K562 (cell line): ENCODE results near the gene CLDN20. TPM values are rescaled to one million over a fixed set of nuclear protein-coding genes. Genes with fewer than 3 reads are reported as not detected.
A peak's percentile ranks its signal among the peaks of the same experiment; 100 is the strongest.

ENCODE experiments used
- ARID1B ChIP-seq: fragments of 450-650 bp; IDR thresholded peaks from 2 replicates; pipeline ENCODE4 v1.6.1; 2016; ENCODE audit warnings: antibody characterized with exemption, mild to moderate bottlenecking, inconsistent platforms
- C11orf30 ChIP-seq: fragments of 450-650 bp; IDR thresholded peaks from 2 replicates; pipeline ENCODE4 v1.6.1; 2016; ENCODE audit warnings: low read depth, mild to moderate bottlenecking
- CBFA2T3 ChIP-seq: fragments of 450-650 bp; IDR thresholded peaks from 2 replicates; pipeline ENCODE4 v1.6.1; 2017
- CBX1 ChIP-seq: sonication (generic); IDR thresholded peaks from 2 replicates; pipeline ENCODE4 v1.6.1; 2016; ENCODE audit warnings: antibody characterized with exemption, low read depth, mild to moderate bottlenecking
- DPF2 ChIP-seq: fragments of 450-650 bp; IDR thresholded peaks from 2 replicates; pipeline ENCODE4 v1.6.1; 2016
- FOXP1 ChIP-seq: sonication (generic); formaldehyde crosslinking; IDR thresholded peaks from 2 replicates; pipeline ENCODE4 v1.8.0; 2022; ENCODE audit warnings: mild to moderate bottlenecking, missing genetic modification reagents
- HES1 ChIP-seq: fragments of 450-650 bp; IDR thresholded peaks from 2 replicates; pipeline ENCODE4 v1.6.1; 2016; ENCODE audit warnings: low read depth, mild to moderate bottlenecking, moderate library complexity
- JUNB ChIP-seq: fragments of 450-650 bp; formaldehyde crosslinking; conservative IDR thresholded peaks from 2 replicates; pipeline ENCODE4 v1.4.0; 2020; ENCODE audit warnings: mild to moderate bottlenecking
- JUND ChIP-seq, 2 experiments: IDR thresholded peaks; 2 replicates in 1 of 2; 3 replicates in 1 of 2; pipeline ENCODE4 v1.6.1; 2011; ENCODE audit warnings: borderline replicate concordance in 2 of 2, low read depth in 2 of 2, low read length in 2 of 2, improper control_type of control experiment in 1 of 2, missing biosample characterization in 1 of 2, missing genetic modification characterization in 1 of 2, missing genetic modification reagents in 1 of 2
- MAFF ChIP-seq: IDR thresholded peaks from 2 replicates; pipeline ENCODE4 v1.6.1; 2012; ENCODE audit warnings: low read length, improper control_type of control experiment
- MAFG ChIP-seq: fragments of 450-650 bp; conservative IDR thresholded peaks from 2 replicates; pipeline ENCODE4 v1.6.1; 2016; ENCODE audit warnings: missing genetic modification characterization, missing compliant biosample characterization
- MXI1 ChIP-seq: IDR thresholded peaks from 2 replicates; pipeline ENCODE4 v1.6.1; 2011; ENCODE audit warnings: low read depth, mild to moderate bottlenecking, improper control_type of control experiment, low read length
- NFRKB ChIP-seq: fragments of 450-650 bp; IDR thresholded peaks from 2 replicates; pipeline ENCODE4 v1.6.1; 2016; ENCODE audit warnings: low read depth
- PHF8 ChIP-seq: fragments of 200-600 bp; sonication (generic); IDR thresholded peaks from 2 replicates; pipeline ENCODE4 v1.6.1; 2012; ENCODE audit warnings: mixed run types, mild to moderate bottlenecking, inconsistent platforms, low read length, moderate library complexity, borderline replicate concordance
- SLC30A9 ChIP-seq: fragments of 250-450 bp; sonication (Bioruptor Pico); IDR thresholded peaks from 2 replicates; pipeline ENCODE4 v1.8.0; 2022; ENCODE audit warnings: mild to moderate bottlenecking, moderate library complexity
- SRSF9 ChIP-seq: fragments of 200-400 bp; formaldehyde crosslinking; IDR thresholded peaks from 2 replicates; pipeline ENCODE4 v1.6.1; 2017; ENCODE audit warnings: low read depth, low read length, borderline replicate concordance
- SUPT5H ChIP-seq: fragments of 450-650 bp; IDR thresholded peaks from 2 replicates; pipeline ENCODE4 v1.6.1; 2016
- TCF7L2 ChIP-seq: fragments of 150-350 bp; IDR thresholded peaks from 2 replicates; pipeline ENCODE4 v1.6.1; 2016; ENCODE audit warnings: low read depth, mild to moderate bottlenecking, low read length, moderate library complexity
- TFAM ChIP-seq: fragments of 250-450 bp; sonication (Bioruptor Pico); conservative IDR thresholded peaks from 2 replicates; pipeline ENCODE4 v1.5.0; 2021; ENCODE audit warnings: mild to moderate bottlenecking, moderate library complexity
- ZBTB17 ChIP-seq: fragments of 450-650 bp; formaldehyde crosslinking; IDR thresholded peaks from 2 replicates; pipeline ENCODE4 v1.4.0; 2020; ENCODE audit warnings: mild to moderate bottlenecking
- ZBTB34 ChIP-seq: fragments of 250-450 bp; sonication (Bioruptor Pico); IDR thresholded peaks from 2 replicates; pipeline ENCODE4 v1.8.0; 2021; ENCODE audit warnings: mild to moderate bottlenecking, moderate library complexity
- ZNF395 ChIP-seq: fragments of 200-800 bp; sonication (Bioruptor generic); IDR thresholded peaks from 2 replicates; pipeline ENCODE4 v1.6.1; 2017; ENCODE audit warnings: missing genetic modification characterization, missing compliant biosample characterization
- ZNF592 ChIP-seq: fragments of 450-650 bp; IDR thresholded peaks from 2 replicates; pipeline ENCODE4 v1.6.1; 2017; ENCODE audit warnings: antibody characterized with exemption, mild to moderate bottlenecking
- ZNF696 ChIP-seq: fragments of 250-450 bp; sonication (Bioruptor Pico); conservative IDR thresholded peaks from 2 replicates; pipeline ENCODE4 v1.4.0; 2020; ENCODE audit warnings: mild to moderate bottlenecking, moderate library complexity
- polyA plus RNA-seq, 8 experiments: library from polyadenylated mRNA; depleted of rRNA in 4 of 8; stranded (reverse) in 5 of 8; unstranded in 3 of 8; fragments of >200 nt; fragmentation: Nextera tagmentation in 2 of 8; fragmentation: Illumina TruSeq in 1 of 8; extraction: Ambion mirVana in 2 of 8; extraction: Trizol in 1 of 8; gene quantifications; 2 replicates each; pipeline versions ENCODE4 v1.2.1 to v1.2.3, GENCODE V29; 2011 to 2014; ENCODE audit warnings: inconsistent platforms in 1 of 8, missing spikeins in 1 of 8
- total RNA-seq, 7 experiments: library from RNA; depleted of rRNA in 6 of 7; stranded (reverse); fragments of >200 nt in 6 of 7; fragmentation: Illumina TruSeq in 2 of 7; extraction: Trizol in 2 of 7; gene quantifications; 2 replicates each; pipeline versions ENCODE4 v1.2.1 to v1.2.3, GENCODE V29; 2011 to 2021; ENCODE audit warnings: low replicate concordance in 1 of 7

Gene CLDN20
- total and polyA plus RNA-seq, 9 of the 15 experiments (the other 6 are each of a cell fraction or from before 2014, with no cell fraction given): not detected

GRCh38 chr6:155315516-155315871, 51.7 kb downstream of the CLDN20 start (continued):
- TF ChIP-seq JUNB (CRISPR knock-in tag) (no peak), MAFF (peak; percentile 44; the same call in 1 of the 2 replicates), SUPT5H (no peak), CBX1 (no peak), FOXP1 (CRISPR knock-in tag) (no peak), ZNF696 (CRISPR knock-in tag) (no peak), ZBTB17 (CRISPR knock-in tag) (no peak), C11orf30 (peak; percentile 86), TFAM (CRISPR knock-in tag) (no peak), MXI1 (no peak), ZNF395 (CRISPR knock-in tag) (0 out of 2 replicates have a peak, but pooled peaks have one; percentile 25), CBFA2T3 (peak; percentile 25; the same call in 1 of the 2 replicates), ZBTB34 (CRISPR knock-in tag) (no peak), ZNF592 (0 out of 2 replicates have a peak, but pooled peaks have one; percentile 5), HES1 (no peak), TCF7L2 (no peak), SRSF9 (no peak), DPF2 (peak; percentile 17; the same call in 1 of the 2 replicates), NFRKB (peak; percentile 5; the same call in 1 of the 2 replicates), ARID1B (peak; percentile 35; the same call in 1 of the 2 replicates), JUND (IDR thresholded peaks at IDR 0.05; ENCODE audit: borderline replicate concordance, low read depth, low read length) (no peak; the same call in 1 of the 2 replicates), JUND (tag; IDR thresholded peaks at IDR 0.05; ENCODE audit: borderline replicate concordance, low read depth, low read length) (0 out of 3 replicates have a peak, but pooled peaks have one; percentile 24), SLC30A9 (no peak), MAFG (peak; percentile 56), PHF8 (no peak)
